ENCODE results near the gene TTYH3. TPM values are rescaled to one million over a fixed set of nuclear protein-coding genes. Genes with fewer than 3 reads are reported as not detected.

TTYH3 gene
- total and polyA plus RNA-seq, 2 of the 13 experiments (the other 11 are each of a cell fraction or from before 2014, with no cell fraction given) = 26.3 to 50.0 TPM

GRCh38 chr7:2608921-2609411 is 22.8 kb upstream of the TTYH3 start:
- Histone ChIP-seq H4K20me1 (ENCODE audit: insufficient read depth, low read length) (no peaks in the 10 kb centered on the region), H3K4me2 (ENCODE audit: low read depth, low read length) (peak overlapping the region; percentile 33), H3K4me3 (replicated peaks in 1 of 3; ENCODE audit: insufficient read depth in 1 of 3, low read depth in 2 of 3, low read length in 3 of 3) (peak overlapping the region in 1 of 3 experiments; percentile 3; a peak in 1 of 6 replicates), H2AFZ (ENCODE audit: low read length) (no peak overlapping the region), H3K79me2 (ENCODE audit: insufficient read depth, low read length) (no peaks in the 10 kb centered on the region), H3K27me3 (ENCODE audit: control insufficient read depth in 1 of 2, insufficient read depth in 2 of 2, low read length in 2 of 2) (peaks cover 0 to 6% of the 10 kb centered on the region in 2 experiments; a peak in 1 of 5 replicates), H3K4me1 (ENCODE audit: insufficient read depth, low read length) (peaks cover 54% of the 10 kb centered on the region), H3K9ac (ENCODE audit: insufficient read depth, low read depth, low read length) (no peak overlapping the region), H3K36me3 (replicated peaks in 1 of 2; ENCODE audit: control insufficient read depth in 1 of 2, insufficient read depth in 2 of 2, low read length in 2 of 2) (no peaks in the 10 kb centered on the region), H3K9me3 (ENCODE audit: low read length) (no peaks in the 10 kb centered on the region), H3K27ac (ENCODE audit: extremely low read length, insufficient read depth, low read length) (no peak overlapping the region)
- intact Hi-C loops (cut with micrococcal nuclease; ENCODE audit: unreplicated experiment) (loop anchor here (5.0 kb wide), 1 partner anchor 43 kb away; no protein-coding TSS in a partner anchor), in situ Hi-C loops (cut with HindIII; ENCODE audit: extremely low pct_ligation_motif_present, low pct_unique_long_range_greater_than_20kb) (no loop called here)
- 16% methylated on average over 14 of the region's 14 CpGs for WGBS (ENCODE audit: low lambda C conversion rate)
- peak; percentile 64 for FAIRE-seq
- DNase-seq (ENCODE audit: low spot score) = peak; percentile 62
- ChIA-PET CTCF (ENCODE audit: low intra/inter-chr PET ratio, low total read pairs) (interaction anchor here (1.8 kb wide), 1 partner anchor 42 kb away, joined by 7 read pairs; no protein-coding TSS in a partner anchor), POLR2A (interaction anchor here (0.5 to 1.9 kb wide), 9 partner anchors 12 to 988 kb away, joined by 3 to 8 read pairs (median 5); partner anchors contain the start of gene TTYH3)
- peak; percentile 66 for ATAC-seq
- BruUV-seq (replicated peaks) = no TSS peak
- 0 out of 2 replicates have a peak, but pooled peaks have one; percentile 12 for TF ChIP-seq HNF1B (CRISPR knock-in tag; IDR thresholded peaks at IDR 0.05)
- no peak for TF ChIP-seq MLXIP (CRISPR knock-in tag; IDR thresholded peaks at IDR 0.05; ENCODE audit: borderline replicate concordance)
- TF ChIP-seq ARID3A (IDR thresholded peaks at IDR 0.05; ENCODE audit: low read depth, low read length) = peak; percentile 39; the same call in 1 of the 2 replicates
- TF ChIP-seq ZKSCAN1 (IDR thresholded peaks at IDR 0.05; ENCODE audit: low read length) = no peak
- peak; percentile 80 for TF ChIP-seq CTCF (CRISPR knock-in tag; IDR thresholded peaks at IDR 0.05)
- peak; percentile 37 for TF ChIP-seq SMC3 (IDR thresholded peaks at IDR 0.05; ENCODE audit: low read length)
- TF ChIP-seq RAD21 (CRISPR knock-in tag; IDR thresholded peaks at IDR 0.05) = 0 out of 2 replicates have a peak, but pooled peaks have one; percentile 38
- no peak for TF ChIP-seq KLF16 (CRISPR knock-in tag; IDR thresholded peaks at IDR 0.05)
- TF ChIP-seq ZSCAN5A (CRISPR knock-in tag; IDR thresholded peaks at IDR 0.05; ENCODE audit: borderline replicate concordance) = 0 out of 2 replicates have a peak, but pooled peaks have one; percentile 20
- TF ChIP-seq ZNF619 (CRISPR knock-in tag; IDR thresholded peaks at IDR 0.05) = no peak
- 0 out of 2 replicates have a peak, but pooled peaks have one; percentile 57 for TF ChIP-seq IRF2 (CRISPR knock-in tag; IDR thresholded peaks at IDR 0.05)
- TF ChIP-seq ZBTB26 (CRISPR knock-in tag; IDR thresholded peaks at IDR 0.05; ENCODE audit: borderline replicate concordance) = peak; percentile 85

Measured in HepG2 (cell line).